Measurements from ENCODE around the gene UBE2H.

The UBE2H gene

DNA sequence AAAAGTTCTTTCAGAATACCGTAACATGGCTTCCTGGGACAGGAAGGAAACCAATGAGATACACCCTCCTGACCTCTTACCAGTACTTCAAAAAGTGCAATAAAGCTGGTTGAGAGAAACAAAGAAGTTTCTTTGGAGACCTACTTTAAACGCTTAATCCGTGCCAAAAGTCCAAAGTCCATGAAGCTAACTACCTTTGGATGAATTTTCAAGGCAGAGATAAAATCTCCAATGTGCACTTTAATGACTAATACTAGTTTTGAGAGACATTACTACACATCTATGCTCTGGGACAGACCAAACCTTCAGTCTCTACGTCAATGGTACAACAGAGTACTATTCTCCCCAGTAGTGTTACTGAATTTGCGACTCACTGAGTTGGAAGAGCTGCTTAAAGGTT, 46.1 kb downstream of the UBE2H start:
- no peak overlapping the region for H3K4me3 ChIP-seq (replicated peaks; ENCODE audit: insufficient read depth, low read length)
- TF ChIP-seq, protein P1, sequence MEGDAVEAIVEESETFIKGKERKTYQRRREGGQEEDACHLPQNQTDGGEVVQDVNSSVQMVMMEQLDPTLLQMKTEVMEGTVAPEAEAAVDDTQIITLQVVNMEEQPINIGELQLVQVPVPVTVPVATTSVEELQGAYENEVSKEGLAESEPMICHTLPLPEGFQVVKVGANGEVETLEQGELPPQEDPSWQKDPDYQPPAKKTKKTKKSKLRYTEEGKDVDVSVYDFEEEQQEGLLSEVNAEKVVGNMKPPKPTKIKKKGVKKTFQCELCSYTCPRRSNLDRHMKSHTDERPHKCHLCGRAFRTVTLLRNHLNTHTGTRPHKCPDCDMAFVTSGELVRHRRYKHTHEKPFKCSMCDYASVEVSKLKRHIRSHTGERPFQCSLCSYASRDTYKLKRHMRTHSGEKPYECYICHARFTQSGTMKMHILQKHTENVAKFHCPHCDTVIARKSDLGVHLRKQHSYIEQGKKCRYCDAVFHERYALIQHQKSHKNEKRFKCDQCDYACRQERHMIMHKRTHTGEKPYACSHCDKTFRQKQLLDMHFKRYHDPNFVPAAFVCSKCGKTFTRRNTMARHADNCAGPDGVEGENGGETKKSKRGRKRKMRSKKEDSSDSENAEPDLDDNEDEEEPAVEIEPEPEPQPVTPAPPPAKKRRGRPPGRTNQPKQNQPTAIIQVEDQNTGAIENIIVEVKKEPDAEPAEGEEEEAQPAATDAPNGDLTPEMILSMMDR (IDR thresholded peaks at IDR 0.05; ENCODE audit: insufficient read depth, low read length): no peak
- TF ChIP-seq GABPA (IDR thresholded peaks at IDR 0.05; ENCODE audit: low read depth): no peak
- TF ChIP-seq POLR2AphosphoS5 (IDR thresholded peaks at IDR 0.05; ENCODE audit: low read depth): no peak
- TF ChIP-seq SPI1 (IDR thresholded peaks at IDR 0.05; ENCODE audit: borderline replicate concordance, low read depth): no peak
- no peak for TF ChIP-seq REST (IDR thresholded peaks at IDR 0.05; ENCODE audit: insufficient replicate concordance, low read depth)
- H3K27ac ChIP-seq (replicated peaks): no peak overlapping the region
- no peaks in the 10 kb centered on the region for H3K27me3 ChIP-seq (ENCODE audit: insufficient read depth, poor library complexity, severe bottlenecking)
- DNase-seq (ENCODE audit: low read depth in 1 of 2, low spot score in 1 of 2): no peak

DNA sequence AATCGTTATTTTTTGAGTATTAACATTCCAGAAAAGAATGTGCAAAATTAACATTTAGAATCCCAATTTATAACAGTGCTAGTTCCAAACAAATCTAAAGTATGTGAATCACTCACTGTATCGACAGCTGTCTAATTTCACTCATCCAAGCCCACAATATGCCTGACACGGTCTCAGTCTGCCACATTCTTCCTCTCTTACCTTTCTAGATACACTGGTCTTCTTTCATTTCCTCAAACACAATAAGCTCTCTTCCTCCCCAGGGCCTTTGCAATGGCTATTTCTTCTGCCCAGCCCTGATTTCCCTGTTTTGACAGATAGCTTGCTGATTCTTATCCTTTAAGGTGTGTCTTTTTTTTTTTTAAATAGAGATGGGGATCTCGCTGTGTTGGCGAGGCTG, 48.8 kb downstream of the UBE2H start:
- DNase-seq (ENCODE audit: low read depth in 1 of 2, low spot score in 1 of 2): no peak
- TF ChIP-seq, protein P1 (IDR thresholded peaks at IDR 0.05; ENCODE audit: insufficient read depth, low read length): no peak
- no peak for TF ChIP-seq REST (IDR thresholded peaks at IDR 0.05; ENCODE audit: insufficient replicate concordance, low read depth)
- no peak for TF ChIP-seq POLR2AphosphoS5 (IDR thresholded peaks at IDR 0.05; ENCODE audit: low read depth)
- no peak for TF ChIP-seq GABPA (IDR thresholded peaks at IDR 0.05; ENCODE audit: low read depth)
- TF ChIP-seq SPI1 (IDR thresholded peaks at IDR 0.05; ENCODE audit: borderline replicate concordance, low read depth): no peak
- no peak overlapping the region for H3K27ac ChIP-seq (replicated peaks)
- H3K4me3 ChIP-seq (replicated peaks; ENCODE audit: insufficient read depth, low read length): no peak overlapping the region
- H3K27me3 ChIP-seq (ENCODE audit: insufficient read depth, poor library complexity, severe bottlenecking): no peaks in the 10 kb centered on the region

- Histone ChIP-seq H3K27ac (replicated peaks) (no peak overlapping the region), H3K27me3 (ENCODE audit: insufficient read depth, poor library complexity, severe bottlenecking) (no peaks in the 10 kb centered on the region), H3K4me3 (replicated peaks; ENCODE audit: insufficient read depth, low read length) (no peak overlapping the region)
- TF ChIP-seq, protein P1 (IDR thresholded peaks at IDR 0.05; ENCODE audit: insufficient read depth, low read length): no peak
- no peak for TF ChIP-seq SPI1 (IDR thresholded peaks at IDR 0.05; ENCODE audit: borderline replicate concordance, low read depth)
- TF ChIP-seq GABPA (IDR thresholded peaks at IDR 0.05; ENCODE audit: low read depth): no peak
- no peak for TF ChIP-seq REST (IDR thresholded peaks at IDR 0.05; ENCODE audit: insufficient replicate concordance, low read depth)
- no peak for TF ChIP-seq POLR2AphosphoS5 (IDR thresholded peaks at IDR 0.05; ENCODE audit: low read depth)
- DNase-seq (ENCODE audit: low read depth in 1 of 2, low spot score in 1 of 2): no peak
Measured at GRCh38 chr7:129902788-129903422, 49.9 kb downstream of the UBE2H start.
